ENCODE data around the gene GNAQ. TPM values are rescaled to one million over a fixed set of nuclear protein-coding genes. Genes with fewer than 3 reads are reported as not detected.

The GNAQ gene
- total RNA-seq, 1 experiment from 2014 or later, result 55.5 TPM

- no peak for TF ChIP-seq CDX4 (CRISPR knock-in tag; IDR thresholded peaks at IDR 0.05; ENCODE audit: borderline replicate concordance)
Measured at GRCh38 chr9:77834898-77835488, 196.6 kb downstream of the GNAQ start (continued).

- ChIA-PET POLR2A (no interaction called here), CTCF (interaction anchor here (1.5 kb wide), 1 partner anchor 144 kb away, joined by 3 read pairs; no protein-coding TSS in a partner anchor)
- Mint-ChIP-seq H3K4me3 (no peak overlapping the region), H3K9me3 (no peaks in the 10 kb centered on the region), H3K27me3 (ENCODE audit: low read depth) (no peaks in the 10 kb centered on the region), H3K36me3 (no peaks in the 10 kb centered on the region), H3K27ac (no peak overlapping the region), H3K4me1 (no peaks in the 10 kb centered on the region)
- DNase-seq (ENCODE audit: low spot score), result no peak
- TF ChIP-seq GRHL2 (CRISPR knock-in tag; IDR thresholded peaks at IDR 0.05; ENCODE audit: insufficient replicate concordance, severe bottlenecking) (no peak), JUN (CRISPR knock-in tag; IDR thresholded peaks at IDR 0.05) (no peak), SP1 (CRISPR knock-in tag; conservative IDR thresholded peaks at IDR 0.05) (no peak), ATF1 (CRISPR knock-in tag; IDR thresholded peaks at IDR 0.05) (no peak)
- TF ChIP-seq, protein P1, sequence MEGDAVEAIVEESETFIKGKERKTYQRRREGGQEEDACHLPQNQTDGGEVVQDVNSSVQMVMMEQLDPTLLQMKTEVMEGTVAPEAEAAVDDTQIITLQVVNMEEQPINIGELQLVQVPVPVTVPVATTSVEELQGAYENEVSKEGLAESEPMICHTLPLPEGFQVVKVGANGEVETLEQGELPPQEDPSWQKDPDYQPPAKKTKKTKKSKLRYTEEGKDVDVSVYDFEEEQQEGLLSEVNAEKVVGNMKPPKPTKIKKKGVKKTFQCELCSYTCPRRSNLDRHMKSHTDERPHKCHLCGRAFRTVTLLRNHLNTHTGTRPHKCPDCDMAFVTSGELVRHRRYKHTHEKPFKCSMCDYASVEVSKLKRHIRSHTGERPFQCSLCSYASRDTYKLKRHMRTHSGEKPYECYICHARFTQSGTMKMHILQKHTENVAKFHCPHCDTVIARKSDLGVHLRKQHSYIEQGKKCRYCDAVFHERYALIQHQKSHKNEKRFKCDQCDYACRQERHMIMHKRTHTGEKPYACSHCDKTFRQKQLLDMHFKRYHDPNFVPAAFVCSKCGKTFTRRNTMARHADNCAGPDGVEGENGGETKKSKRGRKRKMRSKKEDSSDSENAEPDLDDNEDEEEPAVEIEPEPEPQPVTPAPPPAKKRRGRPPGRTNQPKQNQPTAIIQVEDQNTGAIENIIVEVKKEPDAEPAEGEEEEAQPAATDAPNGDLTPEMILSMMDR (IDR thresholded peaks at IDR 0.05), result no peak
- TF ChIP-seq, protein P2, sequence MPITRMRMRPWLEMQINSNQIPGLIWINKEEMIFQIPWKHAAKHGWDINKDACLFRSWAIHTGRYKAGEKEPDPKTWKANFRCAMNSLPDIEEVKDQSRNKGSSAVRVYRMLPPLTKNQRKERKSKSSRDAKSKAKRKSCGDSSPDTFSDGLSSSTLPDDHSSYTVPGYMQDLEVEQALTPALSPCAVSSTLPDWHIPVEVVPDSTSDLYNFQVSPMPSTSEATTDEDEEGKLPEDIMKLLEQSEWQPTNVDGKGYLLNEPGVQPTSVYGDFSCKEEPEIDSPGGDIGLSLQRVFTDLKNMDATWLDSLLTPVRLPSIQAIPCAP (CRISPR knock-in tag; IDR thresholded peaks at IDR 0.05), result no peak
- ATAC-seq, result no peak
Measured at GRCh38 chr9:77833561-77834429, 197.8 kb downstream of the GNAQ start.

GRCh38 chr9:77832639-77833038 lies 199.0 kb downstream of the GNAQ start:
- CTCF ChIA-PET, result interaction anchor here (1.4 to 1.5 kb wide), 2 partner anchors 145 to 203 kb away, joined by 3 read pairs; no protein-coding TSS in a partner anchor
- DNase-seq (ENCODE audit: low spot score) (no peak), ATAC-seq (no peak)
- no peak for TF ChIP-seq ZNF671 (CRISPR knock-in tag; IDR thresholded peaks at IDR 0.05)
- Mint-ChIP-seq H3K27ac (no peak overlapping the region), H3K4me3 (no peak overlapping the region), H3K4me1 (no peaks in the 10 kb centered on the region), H3K27me3 (ENCODE audit: low read depth) (no peaks in the 10 kb centered on the region), H3K9me3 (no peaks in the 10 kb centered on the region), H3K36me3 (no peaks in the 10 kb centered on the region)
- POLR2A ChIA-PET, result no interaction called here

GRCh38 chr9:77831781-77832180 lies 199.8 kb downstream of the GNAQ start:
- ATAC-seq (no peak), DNase-seq (ENCODE audit: low spot score) (no peak)
- no peaks in the 10 kb centered on the region for H3K4me1 Mint-ChIP-seq
- H3K36me3 Mint-ChIP-seq, result no peaks in the 10 kb centered on the region
- no peak for TF ChIP-seq TEAD4 (CRISPR knock-in tag; IDR thresholded peaks at IDR 0.05)
- no peak for TF ChIP-seq SOX15 (CRISPR knock-in tag; IDR thresholded peaks at IDR 0.05)
- TF ChIP-seq ZNF416 (CRISPR knock-in tag; IDR thresholded peaks at IDR 0.05), result no peak
- TF ChIP-seq CREM (CRISPR knock-in tag; IDR thresholded peaks at IDR 0.05), result no peak
- no peak for TF ChIP-seq NFYB (CRISPR knock-in tag; conservative IDR thresholded peaks at IDR 0.05; ENCODE audit: low read depth)
- TF ChIP-seq ZNF671 (CRISPR knock-in tag; IDR thresholded peaks at IDR 0.05), result no peak
- no peaks in the 10 kb centered on the region for H3K27me3 Mint-ChIP-seq (ENCODE audit: low read depth)
- CTCF ChIA-PET, result interaction anchor here (1.1 to 1.4 kb wide), 2 partner anchors 10 to 203 kb away, joined by 3 read pairs; no protein-coding TSS in a partner anchor
- POLR2A ChIA-PET, result interaction anchor here (0.6 to 0.7 kb wide), 2 partner anchors 10 kb away, joined by 3 to 4 read pairs; no protein-coding TSS in a partner anchor
- no peak overlapping the region for H3K27ac Mint-ChIP-seq
- no peaks in the 10 kb centered on the region for H3K9me3 Mint-ChIP-seq
- H3K4me3 Mint-ChIP-seq, result no peak overlapping the region

Data from WTC11 (cell line).